ENCODE measurements around the gene STK32A.
"Not testable (repeated sequence)": the region's sequence is repeated elsewhere in the genome, so short reads cannot be mapped to it uniquely, and the experiment has no call there.

STK32A gene

GRCh38 chr5:147234825-147235635 is at the start of gene STK32A:
STK32A (plus strand) TSS chr5:147235026; CDS start chr5:147239635, 4,609 bp downstream.
- DNase-seq: peak in 1 of 2 experiments; percentile 72

GRCh38 chr5:147187099-147187540 is 47.7 kb upstream of the STK32A start:
- no peak for DNase-seq

- peak; percentile 44 to 75 for DNase-seq
Observed at GRCh38 chr5:147188200-147189108, 46.4 kb upstream of the STK32A start.

- no peak for DNase-seq
Observed at GRCh38 chr5:147189109-147189424, 45.8 kb upstream of the STK32A start.

- DNase-seq: no peak
Observed at GRCh38 chr5:147190331-147190730, 44.5 kb upstream of the STK32A start.

- no peak for DNase-seq
Observed at GRCh38 chr5:147193123-147193522, 41.7 kb upstream of the STK32A start.

GRCh38 chr5:147200004-147200403 is 34.8 kb upstream of the STK32A start:
- DNase-seq: no peak

- DNase-seq: no peak
Observed at GRCh38 chr5:147203213-147203612, 31.6 kb upstream of the STK32A start.

- no peak for DNase-seq
Observed at GRCh38 chr5:147204576-147204975, 30.2 kb upstream of the STK32A start.

- DNase-seq: no peak
Observed at GRCh38 chr5:147208134-147208533, 26.7 kb upstream of the STK32A start.

- DNase-seq: peak; percentile 46 to 71
Observed at GRCh38 chr5:147216552-147217154, 18.2 kb upstream of the STK32A start.

- no peak for DNase-seq
Observed at GRCh38 chr5:147223343-147223742, 11.5 kb upstream of the STK32A start.

GRCh38 chr5:147223948-147224791 is 10.7 kb upstream of the STK32A start:
- DNase-seq: peak; percentile 28 to 35

GRCh38 chr5:147225938-147226337 is 8.9 kb upstream of the STK32A start:
- no peak for DNase-seq

GRCh38 chr5:147226512-147226911 is 8.3 kb upstream of the STK32A start:
- no peak for DNase-seq

- DNase-seq: no peak
Observed at GRCh38 chr5:147234239-147234824, 494 bp upstream of the STK32A start.

- DNase-seq: no peak
Observed at GRCh38 chr5:147240266-147240985, 5.6 kb downstream of the STK32A start.

GRCh38 chr5:147243238-147243637 is 8.4 kb downstream of the STK32A start:
- not testable (repeated sequence) for DNase-seq

- peak; percentile 42 to 49 for DNase-seq
Observed at GRCh38 chr5:147245381-147246165, 10.7 kb downstream of the STK32A start.

GRCh38 chr5:147248561-147248960 is 13.7 kb downstream of the STK32A start:
- no peak for DNase-seq

Data from NCI-H526 (cell line).